Measurements from ENCODE around the gene TIGD1. TPM values are rescaled to one million over a fixed set of nuclear protein-coding genes. Genes with fewer than 3 reads are reported as not detected.
"Not testable (repeated sequence)": the region's sequence is repeated elsewhere in the genome, so short reads cannot be mapped to it uniquely, and the experiment has no call there.

TIGD1 gene
- total and polyA plus RNA-seq, 2 of the 13 experiments (the other 11 are each of a cell fraction or from before 2014, with no cell fraction given) = 3.5 to 9.5 TPM

DNA sequence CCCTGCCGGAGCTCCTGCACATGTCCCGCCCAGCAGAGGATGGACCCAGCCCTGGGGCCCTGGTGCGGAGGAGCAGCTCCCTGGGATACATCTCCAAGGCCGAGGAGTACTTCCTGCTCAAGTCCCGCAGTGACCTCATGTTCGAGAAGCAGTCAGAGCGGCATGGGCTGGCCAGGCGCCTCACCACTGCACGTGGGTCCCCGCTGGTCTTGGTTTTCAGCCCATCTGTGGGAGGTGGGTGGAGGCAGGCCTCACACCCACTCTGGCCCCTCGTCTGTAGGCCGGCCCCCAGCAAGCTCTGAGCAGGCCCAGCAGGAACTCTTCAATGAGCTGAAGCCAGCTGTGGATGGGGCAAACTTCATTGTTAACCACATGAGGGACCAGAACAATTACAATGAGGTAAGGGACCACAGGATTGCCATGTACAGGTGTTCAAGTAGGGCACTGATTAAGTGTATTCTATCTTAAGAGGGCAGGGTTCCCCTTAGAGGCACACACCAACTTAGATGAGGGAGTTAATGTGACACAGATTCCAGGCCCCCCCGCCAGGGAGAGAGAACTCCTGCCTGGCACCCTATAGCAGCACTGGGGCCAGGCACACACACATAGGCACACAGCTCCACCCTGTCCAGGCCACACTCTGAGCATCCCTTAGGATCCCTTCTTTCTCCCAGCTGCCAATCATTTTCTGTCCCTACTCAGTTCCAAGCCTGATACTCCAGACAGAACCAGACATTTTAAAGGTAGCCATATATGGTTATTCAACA is 16.2 kb downstream of the TIGD1 start (continued):
- TF ChIP-seq, protein P1, sequence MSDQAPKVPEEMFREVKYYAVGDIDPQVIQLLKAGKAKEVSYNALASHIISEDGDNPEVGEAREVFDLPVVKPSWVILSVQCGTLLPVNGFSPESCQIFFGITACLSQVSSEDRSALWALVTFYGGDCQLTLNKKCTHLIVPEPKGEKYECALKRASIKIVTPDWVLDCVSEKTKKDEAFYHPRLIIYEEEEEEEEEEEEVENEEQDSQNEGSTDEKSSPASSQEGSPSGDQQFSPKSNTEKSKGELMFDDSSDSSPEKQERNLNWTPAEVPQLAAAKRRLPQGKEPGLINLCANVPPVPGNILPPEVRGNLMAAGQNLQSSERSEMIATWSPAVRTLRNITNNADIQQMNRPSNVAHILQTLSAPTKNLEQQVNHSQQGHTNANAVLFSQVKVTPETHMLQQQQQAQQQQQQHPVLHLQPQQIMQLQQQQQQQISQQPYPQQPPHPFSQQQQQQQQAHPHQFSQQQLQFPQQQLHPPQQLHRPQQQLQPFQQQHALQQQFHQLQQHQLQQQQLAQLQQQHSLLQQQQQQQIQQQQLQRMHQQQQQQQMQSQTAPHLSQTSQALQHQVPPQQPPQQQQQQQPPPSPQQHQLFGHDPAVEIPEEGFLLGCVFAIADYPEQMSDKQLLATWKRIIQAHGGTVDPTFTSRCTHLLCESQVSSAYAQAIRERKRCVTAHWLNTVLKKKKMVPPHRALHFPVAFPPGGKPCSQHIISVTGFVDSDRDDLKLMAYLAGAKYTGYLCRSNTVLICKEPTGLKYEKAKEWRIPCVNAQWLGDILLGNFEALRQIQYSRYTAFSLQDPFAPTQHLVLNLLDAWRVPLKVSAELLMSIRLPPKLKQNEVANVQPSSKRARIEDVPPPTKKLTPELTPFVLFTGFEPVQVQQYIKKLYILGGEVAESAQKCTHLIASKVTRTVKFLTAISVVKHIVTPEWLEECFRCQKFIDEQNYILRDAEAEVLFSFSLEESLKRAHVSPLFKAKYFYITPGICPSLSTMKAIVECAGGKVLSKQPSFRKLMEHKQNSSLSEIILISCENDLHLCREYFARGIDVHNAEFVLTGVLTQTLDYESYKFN (CRISPR knock-in tag; conservative IDR thresholded peaks at IDR 0.05) = no peak
- no peak for TF ChIP-seq KAT7 (CRISPR knock-in tag; IDR thresholded peaks at IDR 0.05; ENCODE audit: borderline replicate concordance)

DNA sequence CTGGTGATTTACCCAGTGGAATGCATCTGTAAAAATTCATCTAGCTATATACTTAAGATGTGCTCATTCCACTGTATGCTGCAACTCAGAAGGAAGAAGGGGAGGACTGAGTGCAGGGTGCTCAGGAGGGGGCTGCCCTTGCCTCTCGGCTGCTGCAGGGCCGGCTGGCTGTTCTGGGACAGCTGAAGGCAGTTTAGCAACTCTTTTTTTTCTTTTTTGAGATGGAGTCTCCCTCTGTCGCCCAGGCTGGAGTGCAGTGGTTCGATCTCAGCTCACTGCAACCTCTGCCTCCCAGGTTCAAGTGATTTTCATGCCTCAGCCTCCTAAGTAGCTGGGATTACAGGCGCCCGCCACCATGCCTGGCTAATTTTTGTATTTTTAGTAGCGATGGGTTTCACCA is 17.5 kb downstream of the TIGD1 start:
- H3K4me1 ChIP-seq (ENCODE audit: insufficient read depth, low read length); H3K9me3 ChIP-seq (ENCODE audit: low read length); BruUV-seq (replicated peaks); H3K4me3 ChIP-seq (replicated peaks in 1 of 3; ENCODE audit: insufficient read depth in 1 of 3, low read depth in 2 of 3, low read length in 3 of 3); H2AFZ ChIP-seq (ENCODE audit: low read length); H3K36me3 ChIP-seq (replicated peaks in 1 of 2; ENCODE audit: control insufficient read depth in 1 of 2, insufficient read depth in 2 of 2, low read length in 2 of 2); H3K79me2 ChIP-seq (ENCODE audit: insufficient read depth, low read length); H3K9ac ChIP-seq (ENCODE audit: insufficient read depth, low read depth, low read length); H3K4me2 ChIP-seq (ENCODE audit: low read depth, low read length); in situ Hi-C loops (cut with HindIII; ENCODE audit: extremely low pct_ligation_motif_present, low pct_unique_long_range_greater_than_20kb); DNase-seq (ENCODE audit: low spot score); intact Hi-C loops (cut with micrococcal nuclease; ENCODE audit: unreplicated experiment); H3K27ac ChIP-seq (ENCODE audit: extremely low read length, insufficient read depth, low read length); POLR2A ChIA-PET; H4K20me1 ChIP-seq (ENCODE audit: insufficient read depth, low read length); FAIRE-seq; ATAC-seq; CTCF ChIA-PET (ENCODE audit: low intra/inter-chr PET ratio, low total read pairs): not testable (repeated sequence)
- peaks cover 15 to 57% of the 10 kb centered on the region in 2 experiments; a peak in 4 of 5 replicates for H3K27me3 ChIP-seq (ENCODE audit: control insufficient read depth in 1 of 2, insufficient read depth in 2 of 2, low read length in 2 of 2)
- 39% methylated on average over 7 of the region's 7 CpGs for WGBS (ENCODE audit: low lambda C conversion rate)
